IMR-90 (cell line): ENCODE measurements around the gene SEMA3C. TPM values are rescaled to one million over a fixed set of nuclear protein-coding genes. Genes with fewer than 3 reads are reported as not detected.

ENCODE experiments used
- ATAC-seq: fragments of 200-7000 bp; cut with Tn5 transposase; 2 replicates; pipeline ENCODE4 v1.9.1; 2020; ENCODE audit warnings: low read depth, mild to moderate bottlenecking, moderate library complexity
- BruUV-seq: library from RNA; stranded (reverse); fragments of 400-500 nt; replicated peaks from 2 replicates; lab custom pipeline; 2021; lab: Mats Ljungman, UMichigan
- CTCF ChIA-PET: fragments of 300-600 bp; formaldehyde crosslinking; extraction: SDS; loops from one replicate; lab custom pipeline; 2021; ENCODE audit warnings: antibody characterized with exemption; lab: Yijun Ruan, JAX
- POLR2A ChIA-PET: fragments of 300-600 bp; sonication (Branson Sonifier 250); formaldehyde crosslinking; loops from one replicate; lab custom pipeline; 2022; ENCODE audit warnings: antibody characterized with exemption; ENCODE audit not compliant: unreplicated experiment; lab: Charles Lee
- DNase-seq: peaks from one replicate; pipeline ENCODE4 v3.0.0; 2013
- H2AFZ ChIP-seq: replicated peaks from 2 replicates; pipeline ENCODE3; 2013; ENCODE audit warnings: low read length, mild to moderate bottlenecking; ENCODE audit not compliant: poor library complexity
- H2AK5ac ChIP-seq: 2 replicates; pipeline ENCODE4 v1.6.1; 2013; ENCODE audit warnings: low read depth, low read length, inconsistent platforms
- H2AK9ac ChIP-seq: replicated peaks from 2 replicates; pipeline ENCODE3; 2013; ENCODE audit warnings: mild to moderate bottlenecking, low read depth, low read length, moderate library complexity; ENCODE audit not compliant: poor library complexity
- H2BK120ac ChIP-seq: 2 replicates; pipeline ENCODE4 v1.6.1; 2013; ENCODE audit warnings: low read depth, low read length, inconsistent platforms
- H2BK15ac ChIP-seq: 3 replicates; pipeline ENCODE4 v1.6.1; 2013; ENCODE audit warnings: low read depth, low read length, inconsistent platforms
- H2BK20ac ChIP-seq: 2 replicates; pipeline ENCODE4 v1.6.1; 2013; ENCODE audit warnings: low read depth, mild to moderate bottlenecking, inconsistent platforms, low read length, moderate library complexity
- H2BK5ac ChIP-seq: 2 replicates; pipeline ENCODE4 v1.6.1; 2013; ENCODE audit warnings: mild to moderate bottlenecking, low read depth, low read length, inconsistent platforms; ENCODE audit not compliant: poor library complexity, severe bottlenecking
- H3K14ac ChIP-seq: replicated peaks from 2 replicates; pipeline ENCODE4 v1.6.1; 2013; ENCODE audit warnings: low read depth, low read length, inconsistent platforms
- H3K18ac ChIP-seq: 2 replicates; pipeline ENCODE4 v1.6.1; 2013; ENCODE audit warnings: low read depth, low read length, control low read depth
- H3K23ac ChIP-seq: 2 replicates; pipeline ENCODE4 v1.6.1; 2013; ENCODE audit warnings: low read depth, low read length, inconsistent platforms
- H3K27ac ChIP-seq: 2 replicates; pipeline ENCODE4 v1.5.1; 2013; ENCODE audit warnings: mild to moderate bottlenecking, control low read depth, low read length; ENCODE audit not compliant: insufficient read depth
- H3K27me3 ChIP-seq: 2 replicates; pipeline ENCODE4 v1.6.1; 2013; ENCODE audit warnings: low read length; ENCODE audit not compliant: control insufficient read depth, insufficient read depth
- H3K36me3 ChIP-seq: 2 replicates; pipeline ENCODE4 v1.6.1; 2013; ENCODE audit warnings: low read length, mixed read lengths; ENCODE audit not compliant: control insufficient read depth, insufficient read depth
- H3K4ac ChIP-seq: 2 replicates; pipeline ENCODE4 v1.6.1; 2013; ENCODE audit warnings: low read depth, low read length, inconsistent platforms
- H3K4me1 ChIP-seq: 2 replicates; pipeline ENCODE4 v1.6.1; 2013; ENCODE audit warnings: low read length, mixed read lengths; ENCODE audit not compliant: control insufficient read depth, insufficient read depth
- H3K4me2 ChIP-seq: 2 replicates; pipeline ENCODE4 v1.6.1; 2013; ENCODE audit warnings: low read depth, mild to moderate bottlenecking, control low read depth, low read length, moderate library complexity
- H3K4me3 ChIP-seq: 2 replicates; pipeline ENCODE4 v1.5.1; 2013; ENCODE audit warnings: low read depth, mild to moderate bottlenecking, control low read depth, low read length, moderate library complexity; ENCODE audit not compliant: insufficient read depth
- H3K56ac ChIP-seq: 2 replicates; pipeline ENCODE4 v1.6.1; 2013; ENCODE audit warnings: low read length, inconsistent platforms; ENCODE audit not compliant: insufficient read depth; ENCODE audit errors: extremely low read depth
- H3K79me1 ChIP-seq, 2 experiments: 2 replicates each; pipeline ENCODE4 v1.6.1; 2013; ENCODE audit warnings: low read length in 2 of 2, inconsistent platforms in 1 of 2, low read depth in 1 of 2
- H3K9ac ChIP-seq: 2 replicates; pipeline ENCODE4 v1.6.1; 2013; ENCODE audit warnings: low read depth, low read length, control low read depth
- H3K9me1 ChIP-seq: 2 replicates; pipeline ENCODE4 v1.6.1; 2013; ENCODE audit warnings: low read length, inconsistent platforms; ENCODE audit not compliant: insufficient read depth
- H3K9me3 ChIP-seq: 2 replicates; pipeline ENCODE4 v1.6.1; 2013; ENCODE audit warnings: low read length; ENCODE audit not compliant: control insufficient read depth, insufficient read depth
- H4K20me1 ChIP-seq: 2 replicates; pipeline ENCODE4 v1.6.1; 2013; ENCODE audit warnings: low read length, inconsistent platforms; ENCODE audit not compliant: insufficient read depth
- H4K5ac ChIP-seq: 2 replicates; pipeline ENCODE4 v1.6.1; 2013; ENCODE audit warnings: mild to moderate bottlenecking, low read depth, low read length, control low read depth
- H4K8ac ChIP-seq, 2 experiments: 2 replicates each; pipeline ENCODE4 v1.6.1; 2013; ENCODE audit warnings: low read depth in 2 of 2, low read length in 2 of 2, control low read depth in 1 of 2, inconsistent platforms in 1 of 2
- H4K91ac ChIP-seq: 2 replicates; pipeline ENCODE4 v1.6.1; 2013; ENCODE audit warnings: low read depth, low read length, inconsistent platforms; ENCODE audit not compliant: insufficient read depth
- BHLHE40 ChIP-seq: fragments of 150-350 bp; IDR thresholded peaks from 2 replicates; pipeline ENCODE4 v1.6.1; 2016; ENCODE audit warnings: mild to moderate bottlenecking, low read depth, low read length
- CEBPB ChIP-seq: IDR thresholded peaks from 2 replicates; pipeline ENCODE4 v1.6.1; 2012; ENCODE audit warnings: low read depth, low read length, improper control_type of control experiment
- MAFK ChIP-seq: IDR thresholded peaks from 2 replicates; pipeline ENCODE4 v1.6.1; 2012; ENCODE audit warnings: low read depth, low read length, improper control_type of control experiment
- MAZ ChIP-seq: IDR thresholded peaks from 2 replicates; pipeline ENCODE4 v1.6.1; 2012; ENCODE audit warnings: low read depth, mild to moderate bottlenecking, low read length, improper control_type of control experiment, moderate library complexity, borderline replicate concordance
- WGBS, 2 experiments: methylation state at CpG; one replicate each; pipeline versions ENCODE4 v1.1.5 to v1.1.7; 2013; ENCODE audit warnings: missing lambda C conversion rate in 2 of 2; ENCODE audit not compliant: insufficient read length in 1 of 2; ENCODE audit errors: extremely low coverage in 2 of 2; 5-methylcytosine and 5-hydroxymethylcytosine counted together
- dilution Hi-C: fragments of 300-500 bp; cut with HindIII; formaldehyde crosslinking; loops from one replicate; pipeline ENCODE4 v1.14.3; 2018; ENCODE audit warnings: low sequenced_read_pairs; ENCODE audit not compliant: unreplicated experiment
- in situ Hi-C: fragments of 300-500 bp; cut with MboI; formaldehyde crosslinking; loops from 3 replicates; pipeline ENCODE4 v1.14.3; 2019; ENCODE audit warnings: low sequenced_read_pairs, inconsistent platforms, mixed read lengths
- intact Hi-C: fragments of 100-400 bp; cut with micrococcal nuclease; formaldehyde crosslinking; loops from 2 replicates; pipeline ENCODE4 v1.10.0; 2022
- polyA plus RNA-seq, 3 experiments: library from polyadenylated mRNA; depleted of rRNA; stranded (reverse); fragments of >200 nt; gene quantifications; 2 replicates each; pipeline ENCODE4 v1.2.3, GENCODE V29; 2012; ENCODE audit warnings: low replicate concordance in 1 of 3
- total RNA-seq: library from RNA; depleted of rRNA; stranded (reverse); fragments of >200 nt; gene quantifications from 2 replicates; pipeline ENCODE4 v1.2.3, GENCODE V29; 2012

The SEMA3C gene
- total and polyA plus RNA-seq, 2 of the 4 experiments (the other 2 are of a cell fraction): 21.2 to 97.1 TPM

GRCh38 chr7:80943342-80943741 lies 24.5 kb upstream of the SEMA3C start:
- ChIA-PET POLR2A (no interaction called here), CTCF (no interaction called here)
- Histone ChIP-seq H3K36me3 (no peaks in the 10 kb centered on the region), H2BK20ac (peak overlapping the region; percentile 89), H2BK15ac (peak overlapping the region; percentile 87), H3K14ac (peak overlapping the region; percentile 93), H3K9ac (no peak overlapping the region), H4K5ac (peak overlapping the region; percentile 94; the same call in 1 of the 2 replicates), H3K18ac (peak overlapping the region; percentile 100), H3K4me1 (peaks cover 5% of the 10 kb centered on the region; the same call in 1 of the 2 replicates), H2AK5ac (peak overlapping the region; percentile 93), H4K8ac (peak overlapping the region; percentile 50 to 84; a peak in 3 of 4 replicates), H3K27ac (peak overlapping the region; percentile 79), H2AFZ (peak overlapping the region; percentile 29), H2BK120ac (peak overlapping the region; percentile 97), H2AK9ac (no peak overlapping the region), H3K4me2 (no peak overlapping the region; the same call in 1 of the 2 replicates), H3K4me3 (no peak overlapping the region), H4K91ac (peak overlapping the region; percentile 65), H3K23ac (peak overlapping the region; percentile 80), H3K4ac (peak overlapping the region; percentile 91), H3K79me1 (no peaks in the 10 kb centered on the region), H3K9me3 (no peaks in the 10 kb centered on the region), H3K9me1 (peaks cover 4% of the 10 kb centered on the region; the same call in 1 of the 2 replicates), H4K20me1 (no peaks in the 10 kb centered on the region), H3K27me3 (no peaks in the 10 kb centered on the region), H3K56ac (peak overlapping the region; percentile 39; the same call in 1 of the 2 replicates), H2BK5ac (peak overlapping the region; percentile 78)
- TF ChIP-seq MAFK: no peak
- TF ChIP-seq MAZ: no peak
- TF ChIP-seq BHLHE40: no peak
- no peak for TF ChIP-seq CEBPB
- in situ Hi-C loops: no loop called here
- intact Hi-C loops: no loop called here
- no CpG with 5 or more reads among the region's 1 CpG for WGBS, 2 experiments
- dilution Hi-C loops: no loop called here
- BruUV-seq: no TSS peak
- DNase-seq (no peak), ATAC-seq (no peak)
